Vagina (tissue), 2 donors: ENCODE data around the gene HLA-B.
A peak's percentile ranks its signal among the peaks of the same experiment; 100 is the strongest.

ENCODE experiments used
- CTCF ChIP-seq, 3 experiments: fragments of 450-650 bp in 2 of 3; fragments of 200-600 bp in 1 of 3; sonication (generic) in 1 of 3; IDR thresholded peaks; one replicate each; pipeline ENCODE4 v1.5.1; 2017 to 2019; ENCODE audit warnings: antibody characterized with exemption in 3 of 3, mild to moderate bottlenecking in 2 of 3, moderate library complexity in 2 of 3
- POLR2AphosphoS5 ChIP-seq, 2 donors: sonication (generic); formaldehyde crosslinking; IDR thresholded peaks; one replicate each; pipeline ENCODE4 v1.9.0; 2017; ENCODE audit warnings: antibody characterized with exemption in 2 of 2, mild to moderate bottlenecking in 2 of 2, low read depth in 1 of 2; ENCODE audit not compliant: insufficient read depth in 1 of 2

- TF ChIP-seq POLR2AphosphoS5 (IDR thresholded peaks at IDR 0.05; ENCODE audit: insufficient read depth in 1 of 2, low read depth in 1 of 2) (peak; percentile 59 to 75), CTCF (IDR thresholded peaks at IDR 0.05) (peak; percentile 92 to 99 (median 93))
Observed at GRCh38 chr6:31366693-31367470, 9.9 kb upstream of the HLA-B start.
